Neural crest cell (in vitro differentiated cells): ENCODE results near the gene GPR39. TPM values are rescaled to one million over a fixed set of nuclear protein-coding genes. Genes with fewer than 3 reads are reported as not detected.
A peak's percentile ranks its signal among the peaks of the same experiment; 100 is the strongest.

Experiments
- DNase-seq: peaks from one replicate; pipeline ENCODE4 v3.0.0; 2021; ENCODE audit warnings: low read depth, mixed read lengths, low spot score
- H3K27ac Mint-ChIP-seq: one replicate; pipeline ENCODE4 v1.8.0; 2021; ENCODE audit warnings: mild to moderate bottlenecking, mixed read lengths; ENCODE audit not compliant: unreplicated experiment
- H3K27me3 Mint-ChIP-seq: 2 replicates; pipeline ENCODE4 v1.8.0; 2021; ENCODE audit warnings: low read depth, mild to moderate bottlenecking, mixed read lengths
- H3K36me3 Mint-ChIP-seq: 2 replicates; pipeline ENCODE4 v1.8.0; 2021; ENCODE audit warnings: low read depth, mild to moderate bottlenecking, mixed read lengths
- H3K4me1 Mint-ChIP-seq: 2 replicates; pipeline ENCODE4 v1.8.0; 2021; ENCODE audit warnings: mixed read lengths
- H3K4me3 Mint-ChIP-seq: one replicate; pipeline ENCODE4 v1.8.0; 2021; ENCODE audit warnings: mild to moderate bottlenecking, mixed read lengths
- H3K9me3 Mint-ChIP-seq: 2 replicates; pipeline ENCODE4 v1.8.0; 2021; ENCODE audit warnings: mixed read lengths
- CTCF ChIP-seq: fragments of 200-600 bp; sonication (generic); conservative IDR thresholded peaks from 2 replicates; pipeline ENCODE4 v1.5.0; 2021; ENCODE audit warnings: antibody characterized with exemption, mild to moderate bottlenecking
- total RNA-seq: library from RNA; stranded (reverse); gene quantifications from 2 replicates; pipeline ENCODE4 v1.2.1, GENCODE V29; 2021

Gene GPR39
- total RNA-seq, 1 donor from 2014 or later: 0.35 TPM

- Mint-ChIP-seq H3K27me3 (peaks cover 7% of the 10 kb centered on the region), H3K36me3 (peaks cover 12% of the 10 kb centered on the region), H3K4me1 (no peaks in the 10 kb centered on the region), H3K4me3 (no peak overlapping the region), H3K9me3 (peaks cover 19% of the 10 kb centered on the region), H3K27ac (no peak overlapping the region)
- TF ChIP-seq CTCF: no peak
- DNase-seq: no peak
These were observed 121.8 kb downstream of the GPR39 start for GRCh38 chr2:132538331-132538855.

GRCh38 chr2:132540166-132540565, 123.6 kb downstream of the GPR39 start:
- no peak overlapping the region for H3K4me3 Mint-ChIP-seq
- peaks cover 7% of the 10 kb centered on the region for H3K27me3 Mint-ChIP-seq
- no peak overlapping the region for H3K27ac Mint-ChIP-seq
- no peak for TF ChIP-seq CTCF
- H3K9me3 Mint-ChIP-seq: peaks cover 25% of the 10 kb centered on the region
- no peaks in the 10 kb centered on the region for H3K4me1 Mint-ChIP-seq
- H3K36me3 Mint-ChIP-seq: peaks cover 12% of the 10 kb centered on the region
- no peak for DNase-seq

- H3K36me3 Mint-ChIP-seq: peaks cover 6% of the 10 kb centered on the region
- H3K9me3 Mint-ChIP-seq: peaks cover 20% of the 10 kb centered on the region
- DNase-seq: no peak
- H3K4me3 Mint-ChIP-seq: no peak overlapping the region
- H3K27ac Mint-ChIP-seq: no peak overlapping the region
- no peak for TF ChIP-seq CTCF
- H3K4me1 Mint-ChIP-seq: peaks cover 10% of the 10 kb centered on the region
- H3K27me3 Mint-ChIP-seq: no peaks in the 10 kb centered on the region
These were observed 126.5 kb downstream of the GPR39 start for GRCh38 chr2:132542953-132543569.

- DNase-seq: no peak
- TF ChIP-seq CTCF: no peak
- H3K4me1 Mint-ChIP-seq: peaks cover 11% of the 10 kb centered on the region
- H3K4me3 Mint-ChIP-seq: no peak overlapping the region
- H3K9me3 Mint-ChIP-seq: peaks cover 20% of the 10 kb centered on the region
- no peak overlapping the region for H3K27ac Mint-ChIP-seq
- H3K36me3 Mint-ChIP-seq: peaks cover 6% of the 10 kb centered on the region
- no peaks in the 10 kb centered on the region for H3K27me3 Mint-ChIP-seq
These were observed 127.5 kb downstream of the GPR39 start for GRCh38 chr2:132544006-132544630.

- H3K36me3 Mint-ChIP-seq: peaks cover 6% of the 10 kb centered on the region
- no peaks in the 10 kb centered on the region for H3K27me3 Mint-ChIP-seq
- no peak overlapping the region for H3K4me3 Mint-ChIP-seq
- no peak overlapping the region for H3K27ac Mint-ChIP-seq
- H3K4me1 Mint-ChIP-seq: peaks cover 16% of the 10 kb centered on the region
- DNase-seq: peak; percentile 80
- TF ChIP-seq CTCF: peak; percentile 85
- H3K9me3 Mint-ChIP-seq: peaks cover 20% of the 10 kb centered on the region
These were observed 130.6 kb downstream of the GPR39 start for GRCh38 chr2:132547090-132547687.
